HG03060 (cell line): ENCODE data around the gene DLG1.
"Not testable (repeated sequence)": the region's sequence is repeated elsewhere in the genome, so short reads cannot be mapped to it uniquely, and the experiment has no call there.

Experiments used
- ATAC-seq: cut with Tn5 transposase; IDR thresholded peaks from one replicate; pipeline ENCODE4 v1.9.1; 2021; ENCODE audit warnings: low read depth, moderate number of reproducible peaks; ENCODE audit not compliant: unreplicated experiment

The DLG1 gene

DNA sequence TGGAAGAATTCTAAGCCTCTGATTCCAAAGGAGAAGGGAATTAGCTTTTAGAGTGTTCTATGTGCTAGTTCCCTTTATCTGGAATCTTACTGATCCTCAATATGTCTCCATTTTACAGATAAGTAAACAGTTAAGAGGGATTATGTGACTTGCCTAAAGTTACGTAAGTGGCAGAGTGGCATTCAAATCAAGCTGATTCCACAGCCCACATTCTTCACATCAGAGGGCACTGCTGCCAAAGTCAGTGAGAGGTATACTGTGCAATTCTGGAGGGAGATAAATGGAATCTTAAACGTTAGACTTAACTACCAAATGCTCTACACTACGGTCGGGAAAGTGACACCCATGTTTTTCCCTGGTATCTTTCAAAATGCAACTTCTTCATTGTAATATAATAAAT is 257.8 kb downstream of the DLG1 start:
- ATAC-seq = no peak

DNA sequence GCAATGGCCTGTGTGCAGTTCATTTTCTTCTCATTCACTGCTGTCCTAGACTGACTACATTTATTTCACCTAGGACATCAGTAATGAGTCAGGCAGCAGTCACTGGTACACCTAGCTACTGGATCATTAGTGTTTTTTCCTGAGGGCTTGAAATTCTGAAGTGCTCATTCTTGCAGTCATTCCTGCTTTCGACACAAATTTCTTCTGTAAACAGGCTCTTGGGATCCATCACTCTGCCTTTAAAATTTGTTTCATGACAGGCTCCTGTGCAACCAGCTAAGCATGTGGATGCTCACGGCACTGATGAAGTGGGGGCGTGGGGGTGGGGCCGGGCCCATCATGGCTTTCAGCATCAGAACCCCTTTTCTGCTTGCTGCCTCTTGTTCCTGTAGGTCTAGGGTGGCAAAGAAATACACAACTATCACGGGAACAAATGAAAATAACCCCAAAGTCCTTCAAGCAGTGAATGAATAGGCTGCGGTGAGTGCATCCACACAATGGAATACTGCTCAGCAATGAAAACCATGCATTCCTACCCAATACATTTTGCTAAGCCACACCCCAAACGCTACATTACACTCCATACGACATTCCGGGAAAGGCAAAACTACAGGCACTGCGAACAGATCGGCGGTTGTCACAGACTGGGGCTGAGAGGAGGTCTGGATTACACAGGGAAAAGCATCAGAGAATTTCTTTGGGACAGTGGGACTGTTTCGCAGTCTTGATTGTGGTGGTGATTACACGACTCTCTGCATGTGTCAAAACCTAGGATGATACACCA is 259.5 kb downstream of the DLG1 start:
- ATAC-seq = no peak

DNA sequence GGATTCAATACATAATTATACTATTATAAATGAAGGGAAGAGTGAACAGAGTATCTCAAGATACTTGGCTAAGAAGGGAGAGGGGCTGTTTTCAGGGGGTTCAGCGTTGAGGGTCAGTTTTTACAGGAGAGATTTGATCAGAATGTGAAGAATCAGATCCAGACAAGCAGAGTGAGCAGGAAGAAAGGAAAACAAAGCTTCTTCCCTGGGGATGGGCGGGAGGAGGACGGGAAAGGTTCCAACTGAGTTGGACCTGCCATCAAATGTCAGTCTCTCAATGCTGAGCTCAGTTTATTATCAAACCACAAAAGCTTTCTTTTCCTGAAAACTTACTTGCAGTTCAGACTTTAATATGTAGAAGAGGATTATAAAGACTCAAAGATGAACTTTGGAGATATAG is 262.8 kb downstream of the DLG1 start:
- ATAC-seq = no peak

DNA sequence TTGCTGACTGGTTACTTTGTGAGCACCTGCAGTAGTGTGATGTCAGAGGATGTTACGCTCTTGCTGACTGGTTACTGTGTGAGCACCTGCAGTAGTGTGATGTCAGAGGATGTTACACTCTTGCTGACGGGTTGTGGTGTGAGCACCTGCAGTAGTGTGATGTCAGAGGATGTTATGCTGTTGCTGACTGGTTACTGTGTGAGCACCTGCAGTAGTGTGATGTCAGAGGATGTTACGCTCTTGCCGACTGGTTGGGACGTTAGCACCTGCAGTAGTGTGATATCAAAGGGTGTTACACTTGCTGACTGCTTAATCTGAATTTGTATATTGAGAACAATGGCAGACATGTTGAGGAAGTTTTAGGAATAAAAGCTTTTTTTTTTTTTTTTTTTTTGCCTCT is 263.6 kb downstream of the DLG1 start:
- not testable (repeated sequence) for ATAC-seq

DNA sequence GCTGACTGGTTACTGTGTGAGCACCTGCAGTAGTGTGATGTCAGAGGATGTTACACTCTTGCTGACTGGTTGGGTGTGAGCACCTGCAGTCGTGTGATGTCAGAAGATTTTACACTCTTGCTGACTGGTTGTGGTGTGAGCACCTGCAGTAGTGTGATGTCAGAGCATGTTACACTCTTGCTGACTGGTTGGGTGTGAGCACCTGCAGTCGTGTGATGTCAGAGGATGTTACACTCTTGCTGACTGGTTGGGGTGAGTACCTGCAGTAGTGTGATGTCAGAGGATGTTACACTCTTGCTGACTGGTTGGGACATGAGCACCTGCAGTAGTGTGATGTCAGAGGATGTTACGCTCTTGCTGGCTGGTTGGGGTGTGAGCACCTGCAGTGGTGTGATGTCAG is 264.6 kb downstream of the DLG1 start:
- ATAC-seq = not testable (repeated sequence)

DNA sequence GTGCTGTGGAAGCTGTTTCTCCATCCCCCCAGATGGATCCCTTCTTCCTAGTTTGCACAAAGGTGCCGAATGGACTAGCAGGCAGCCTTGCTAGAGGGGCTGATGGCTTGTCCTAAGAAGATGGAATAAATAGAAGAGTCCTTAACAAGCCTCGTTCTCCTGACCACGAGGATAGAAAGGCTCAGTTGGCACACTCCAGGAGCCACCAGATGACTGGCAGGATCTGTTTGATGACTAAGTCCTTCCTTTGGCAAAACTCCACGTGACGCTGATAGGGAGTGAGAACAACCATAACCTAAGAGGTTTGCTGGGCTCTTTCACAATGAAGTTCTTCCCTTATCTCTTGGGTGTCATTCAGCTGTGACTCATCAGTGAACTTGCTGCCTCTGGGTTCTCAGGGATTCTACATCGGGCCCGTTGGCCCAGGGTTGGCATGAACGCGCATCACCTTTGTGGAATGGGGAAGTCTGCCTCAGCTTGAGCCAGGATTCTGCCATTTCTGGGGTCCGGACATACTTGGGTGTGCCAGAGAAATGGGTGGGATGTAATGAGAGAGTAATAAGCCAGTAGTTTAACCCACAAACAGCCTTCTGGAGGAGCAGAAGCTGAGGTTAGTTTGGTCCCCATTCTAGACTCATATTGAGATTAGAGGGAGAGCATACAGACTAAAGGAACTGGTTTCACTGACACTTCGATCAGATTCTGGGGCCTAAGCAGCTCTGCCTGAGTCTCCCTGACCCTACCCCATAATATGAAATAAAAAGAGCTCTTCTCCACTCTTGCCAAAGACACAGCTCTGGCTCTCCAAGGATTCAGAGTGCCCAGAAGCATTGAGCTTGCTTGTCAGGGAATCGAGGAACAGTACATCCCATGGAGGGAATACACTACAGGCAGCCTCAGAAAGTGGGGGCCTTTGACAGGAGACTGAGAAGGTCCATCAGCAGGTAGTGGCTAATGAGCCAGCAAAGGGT is 266.8 kb downstream of the DLG1 start:
- ATAC-seq = no peak

DNA sequence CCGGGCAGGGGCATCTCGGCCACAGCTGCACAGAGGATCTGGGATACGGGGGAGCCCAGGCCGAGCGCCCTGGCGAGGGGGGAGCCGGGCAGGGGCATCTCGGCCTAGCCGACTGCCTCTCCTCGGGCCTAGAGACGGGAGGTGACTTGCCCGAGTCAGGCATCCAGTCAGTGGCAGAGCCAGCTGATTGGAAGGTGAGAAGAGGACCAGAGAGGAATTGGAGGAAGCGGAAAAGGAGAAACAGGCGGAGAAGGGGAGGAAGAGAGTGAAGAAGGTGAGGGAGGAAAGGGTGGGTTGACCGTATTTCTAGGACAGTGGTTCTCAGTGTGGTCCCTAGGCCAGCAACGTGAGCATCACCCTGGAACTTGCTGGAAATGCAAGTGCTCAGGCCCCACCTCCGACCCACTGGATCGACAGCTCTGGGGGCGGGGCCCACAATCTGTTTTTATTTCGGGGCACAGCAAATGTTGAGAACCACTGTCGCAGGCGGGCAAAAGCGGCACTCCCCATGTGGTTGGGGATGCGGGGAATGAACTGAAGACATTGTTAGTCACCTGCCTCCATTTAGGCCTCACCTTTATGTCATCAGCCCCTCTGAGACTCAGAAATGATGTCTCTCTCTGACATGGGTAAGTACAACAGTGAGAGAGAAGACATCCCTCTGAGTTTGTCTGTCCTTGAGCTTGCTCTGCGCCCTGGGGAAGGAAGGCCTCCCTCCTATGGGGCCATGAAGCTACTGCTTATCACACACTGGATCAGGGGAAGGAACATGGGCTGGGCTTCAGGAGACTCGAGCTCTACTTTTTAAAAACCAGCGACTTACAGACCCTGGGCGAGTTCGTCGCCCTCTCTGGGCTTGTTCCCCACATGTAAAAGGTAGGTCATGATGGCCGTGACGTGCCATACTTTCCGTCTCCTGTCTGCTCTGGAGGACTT is 267.8 kb downstream of the DLG1 start:
- no peak for ATAC-seq

DNA sequence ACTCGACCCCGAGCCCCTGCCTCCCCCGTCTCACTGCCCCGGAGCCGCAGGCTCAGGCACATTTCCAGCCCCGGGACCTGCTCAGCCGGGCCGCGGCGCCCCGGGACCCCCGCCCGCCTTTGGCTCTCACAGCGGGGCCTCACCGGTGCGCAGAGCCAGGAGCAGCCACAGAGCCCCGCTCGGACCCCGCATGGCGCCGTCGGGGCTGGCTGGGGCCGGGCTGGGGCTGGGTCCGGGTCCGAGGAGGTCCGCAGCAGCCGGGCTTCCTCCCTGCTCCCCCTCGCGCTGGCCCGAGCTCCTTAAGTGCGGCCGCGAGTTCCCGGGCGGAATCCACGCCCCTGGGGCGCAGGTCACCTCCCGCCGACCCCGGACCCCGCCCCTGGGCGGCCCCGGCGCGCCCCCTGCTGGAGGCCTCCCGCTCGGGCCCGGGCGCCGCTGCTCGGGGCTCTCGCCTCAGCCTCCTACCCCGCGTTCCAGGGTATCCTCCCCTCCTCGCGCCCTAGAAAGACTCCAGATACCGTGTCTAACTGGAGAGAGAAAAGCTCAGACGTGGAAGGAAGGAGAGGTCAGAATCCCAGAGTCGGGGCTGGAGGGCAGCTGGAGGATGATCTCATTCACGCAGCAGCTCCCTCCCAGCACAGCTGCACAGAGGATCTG is 268.8 kb downstream of the DLG1 start, which contains the start of gene MELTF:
MELTF (minus strand) TSS at position 307 of the 657 bp plus-strand sequence; CDS start at position 192, 115 bp downstream.
- ATAC-seq = no peak

DNA sequence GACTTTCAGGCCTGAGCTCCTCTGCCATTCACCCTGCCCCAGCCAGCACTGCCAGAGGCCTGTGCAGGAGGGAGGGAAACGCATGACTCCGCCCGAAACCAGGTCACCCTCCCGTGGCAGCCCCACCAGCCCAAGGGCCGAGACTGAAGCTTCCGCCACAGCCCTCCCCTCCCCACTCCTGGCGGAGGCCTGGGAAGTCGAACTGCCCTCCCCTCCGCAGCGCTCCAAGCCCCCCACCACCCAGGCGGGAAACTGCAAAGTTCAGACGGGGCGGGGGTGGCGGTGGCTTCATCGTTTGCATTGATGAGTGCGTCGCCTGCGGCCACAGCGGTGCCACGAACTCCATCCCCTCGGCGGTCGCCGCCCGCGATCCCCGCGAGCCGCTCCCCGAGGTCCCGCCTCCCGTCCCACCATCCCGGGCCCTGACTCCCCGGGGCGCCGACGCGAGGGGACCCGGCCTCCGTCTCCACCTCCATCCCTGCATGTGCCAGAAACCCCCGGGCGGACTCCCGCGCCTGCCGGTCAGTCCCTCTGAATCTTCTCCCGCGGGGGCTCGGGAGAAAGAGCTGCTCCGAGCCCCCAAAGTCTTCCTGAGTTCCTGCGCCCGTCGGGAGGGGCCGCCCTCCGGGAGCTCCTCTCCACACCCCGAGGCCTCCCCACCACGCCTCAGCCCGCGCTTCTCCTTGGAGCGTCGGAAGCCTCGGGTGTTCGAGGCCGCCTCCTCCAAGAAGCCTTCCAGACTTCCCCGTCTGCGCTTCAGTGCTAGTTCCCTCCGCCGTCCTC is 269.5 kb downstream of the DLG1 start:
- ATAC-seq = no peak

DNA sequence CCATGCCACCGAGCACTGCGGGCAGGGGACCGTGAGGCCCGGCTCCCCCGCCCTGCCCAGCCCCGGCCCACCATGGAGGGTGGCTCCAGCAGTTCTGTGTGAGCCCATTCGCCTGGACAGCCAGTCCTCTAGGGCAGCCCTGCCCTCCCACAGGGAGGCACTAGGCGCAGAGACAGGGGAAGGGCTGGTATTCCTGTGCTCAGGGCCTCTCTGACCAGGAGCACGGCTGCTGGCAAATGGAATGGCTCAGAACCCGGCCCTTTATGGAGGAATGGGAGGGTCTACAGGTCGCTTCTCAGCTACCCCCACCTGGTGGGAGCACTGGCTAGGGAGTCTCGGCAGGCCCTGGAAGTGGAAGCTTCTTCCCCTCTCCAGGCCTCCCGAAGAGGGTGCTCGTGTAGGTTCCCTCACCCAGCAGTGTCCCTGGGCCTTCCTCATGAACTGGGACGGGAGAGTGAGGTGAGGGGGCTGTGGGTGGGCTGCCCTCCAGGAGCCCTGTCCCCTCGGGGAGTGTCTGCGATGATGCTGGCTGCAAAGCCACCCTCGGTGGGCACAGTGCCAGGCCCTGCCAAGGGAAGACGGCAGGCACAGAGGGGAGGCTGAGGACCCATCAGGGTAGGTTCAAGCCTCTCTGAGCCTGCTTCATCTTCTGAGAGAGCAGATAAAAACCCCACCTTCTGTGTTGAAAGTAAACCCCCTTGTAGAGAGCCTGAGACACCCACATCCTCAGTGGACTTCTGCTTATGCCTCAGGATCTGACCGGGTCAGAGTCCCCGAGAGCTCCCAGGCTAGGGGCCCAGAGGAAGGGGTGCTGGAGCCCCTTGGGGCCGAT is 270.3 kb downstream of the DLG1 start:
- ATAC-seq = no peak

DNA sequence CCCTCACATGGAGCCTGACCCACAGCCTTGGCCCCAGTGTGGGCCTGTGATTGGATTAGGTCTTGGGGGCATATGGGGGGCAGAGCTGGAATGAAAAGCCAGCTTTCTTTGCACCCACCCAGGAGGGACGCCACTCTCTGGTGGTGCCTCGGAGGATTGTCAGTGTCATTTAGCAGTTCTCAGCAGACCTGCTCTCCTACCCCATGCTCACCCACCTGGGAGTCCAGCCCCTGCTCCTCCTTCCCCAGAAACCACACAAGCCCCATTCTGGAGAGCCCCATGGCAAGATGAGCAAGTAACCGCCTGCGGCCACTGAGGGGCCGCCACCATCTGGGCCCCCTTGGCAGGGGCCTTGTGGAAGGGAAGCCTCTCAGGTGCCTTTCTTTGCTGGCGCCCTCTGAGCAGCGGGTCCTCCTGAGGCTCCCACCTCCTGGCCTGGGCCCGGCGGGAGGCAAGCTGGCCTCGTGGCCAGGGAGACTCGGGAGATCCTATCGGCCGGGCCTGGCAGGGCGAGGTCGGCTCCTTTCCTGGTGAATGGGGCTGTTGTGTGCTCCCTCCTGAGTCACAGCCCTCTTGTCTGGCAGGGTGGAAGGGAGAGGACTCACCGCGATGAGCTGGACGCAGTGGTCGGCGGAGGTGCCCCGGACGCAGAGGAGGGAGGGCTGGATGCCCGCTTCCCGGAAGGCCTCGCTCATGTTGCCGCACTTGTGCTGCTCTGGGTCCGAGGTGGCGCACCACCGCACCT is 271.1 kb downstream of the DLG1 start:
- ATAC-seq = no peak

DNA sequence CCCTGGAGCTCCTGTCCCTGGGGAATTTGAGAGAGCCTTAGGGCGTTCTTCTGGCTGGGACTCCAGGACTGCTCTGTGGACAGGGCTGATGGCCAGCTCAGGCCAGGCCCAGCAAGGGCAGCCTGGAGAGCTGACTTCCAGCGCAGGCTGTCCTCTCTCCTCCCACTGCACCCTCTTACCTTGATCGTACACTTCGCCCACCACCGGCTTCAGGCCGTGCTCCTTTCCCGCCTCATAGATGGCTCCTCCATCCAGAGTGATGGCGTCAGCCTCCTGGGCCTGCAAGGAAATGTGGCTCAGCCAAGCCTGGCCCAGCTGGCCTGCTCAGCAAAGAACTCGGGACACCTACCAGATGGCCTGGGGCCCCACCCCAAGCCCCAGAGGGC is 271.9 kb downstream of the DLG1 start:
- no peak for ATAC-seq

DNA sequence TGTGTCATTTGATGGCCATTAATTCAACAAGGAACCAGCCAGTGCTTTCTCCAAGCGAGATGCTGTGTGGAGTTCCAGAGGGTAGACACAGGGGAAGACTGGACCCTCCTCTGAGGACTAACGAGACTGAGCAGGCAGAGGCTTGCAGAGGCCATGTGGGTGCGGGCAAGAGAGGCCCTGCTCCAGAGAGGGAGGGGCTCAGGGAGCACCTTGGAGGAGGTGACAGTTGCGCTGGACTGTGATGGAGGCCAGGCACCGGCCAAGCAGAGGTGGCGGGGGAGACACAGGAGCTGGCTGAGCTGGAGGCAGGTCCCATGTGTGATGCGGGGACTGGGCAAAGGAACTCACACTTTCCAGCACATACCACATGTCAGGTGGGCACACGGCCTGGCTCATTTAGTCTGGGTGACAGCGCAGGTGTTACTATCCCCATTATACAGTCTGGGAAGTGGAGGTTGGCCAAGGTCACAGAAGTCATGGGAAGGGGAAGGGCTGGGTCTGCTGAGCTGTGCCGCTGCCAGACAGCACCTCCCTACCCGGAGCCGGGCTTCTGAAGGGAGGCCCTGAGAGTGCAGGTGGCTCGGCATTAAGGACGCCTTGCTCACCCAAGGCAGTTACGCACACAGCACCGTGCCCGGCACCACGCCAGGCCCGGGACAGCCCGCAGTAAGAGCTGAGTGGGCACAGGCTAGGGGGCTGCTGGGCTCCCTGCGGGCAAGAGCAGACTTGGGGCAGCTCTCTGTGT is 272.5 kb downstream of the DLG1 start:
- no peak for ATAC-seq

DNA sequence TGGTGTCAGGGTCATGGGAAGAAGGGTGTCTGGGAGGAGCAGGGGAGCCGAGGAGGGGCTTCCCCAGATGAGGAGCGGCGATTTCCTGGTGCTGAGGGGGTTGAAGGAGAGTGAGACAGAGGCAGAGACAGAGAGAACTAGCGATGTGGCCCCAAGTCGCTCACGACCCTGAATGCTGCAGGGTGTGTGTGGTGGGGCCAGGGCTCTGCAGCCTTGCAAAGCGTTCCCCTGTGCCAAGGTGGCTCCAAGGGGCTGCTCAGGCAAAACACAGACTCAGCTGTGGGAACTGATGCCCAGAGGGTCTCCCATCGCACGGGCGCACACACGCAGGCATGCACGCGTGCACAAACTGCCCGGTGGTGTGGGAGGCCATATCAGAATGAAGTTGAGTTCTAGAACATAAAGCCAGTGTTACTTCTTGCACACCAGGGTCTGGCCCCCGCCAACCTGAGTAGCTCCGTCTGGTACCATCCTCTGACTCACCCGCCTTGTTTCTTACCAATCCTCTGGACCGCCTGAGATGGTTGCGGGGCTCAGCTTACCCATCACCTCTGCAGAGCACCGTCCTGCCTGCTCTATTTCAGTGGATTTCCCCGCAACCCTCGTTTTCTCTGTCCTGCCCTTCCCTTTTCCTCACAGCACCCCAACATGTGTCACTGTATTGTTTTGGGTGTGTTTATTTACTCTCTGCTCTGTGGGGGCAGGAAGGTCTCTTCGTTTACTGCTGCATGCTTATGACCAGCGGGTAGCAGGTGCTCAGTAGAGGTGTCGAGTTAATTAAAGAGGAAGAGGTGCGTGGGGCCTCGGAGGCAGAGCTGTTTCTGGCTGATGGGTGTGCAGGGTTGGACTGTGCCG is 273.3 kb downstream of the DLG1 start:
- ATAC-seq = no peak

DNA sequence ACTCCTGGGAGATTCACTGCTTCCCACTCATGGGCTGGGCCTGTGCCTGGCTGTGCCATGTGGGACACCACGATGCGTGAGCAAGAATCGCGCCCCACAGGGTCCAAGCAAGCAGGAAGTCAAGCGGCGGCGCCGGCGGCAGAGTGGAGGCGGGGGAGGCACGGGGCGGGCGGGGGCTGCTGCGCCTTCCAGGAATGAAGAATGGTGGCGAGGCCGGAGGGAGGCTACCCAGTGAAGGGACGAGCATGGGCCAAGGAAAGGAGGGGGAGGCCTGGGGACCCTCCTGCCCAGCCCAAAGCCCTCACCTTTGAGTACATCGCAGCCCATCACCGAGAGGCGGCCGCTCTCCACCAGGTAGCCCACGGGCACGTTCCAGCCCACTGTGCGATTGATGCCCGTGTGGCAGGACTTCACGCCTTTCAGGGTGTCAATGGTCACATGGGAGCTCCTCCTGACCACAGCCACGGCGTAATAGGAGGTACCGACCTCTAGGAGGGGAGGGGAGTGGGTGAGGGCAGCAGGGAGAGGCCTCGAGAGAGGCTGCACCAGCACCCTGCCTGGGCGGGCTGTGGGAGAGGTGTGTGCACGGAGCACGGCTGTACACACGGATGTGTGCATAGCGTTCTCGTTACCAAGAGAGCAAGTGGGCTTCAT is 274.3 kb downstream of the DLG1 start:
- ATAC-seq = no peak
